ENCODE data around the gene GALK1. TPM values are rescaled to one million over a fixed set of nuclear protein-coding genes. Genes with fewer than 3 reads are reported as not detected.

GALK1 gene
- polyA plus RNA-seq, 2 of the 4 experiments (the other 2 are of a cell fraction) = 20.7 to 54.3 TPM

GRCh38 chr17:75722076-75722475 lies 42.9 kb downstream of the GALK1 start:
- CTCF ChIA-PET = interaction anchor here (1.1 to 11.7 kb wide), 10 partner anchors 9 to 151 kb away, joined by 3 to 186 read pairs (median 4); partner anchors contain the start of gene SMIM5
- FAIRE-seq = no peak
- peak overlapping the region; percentile 87 for H3K4me2 ChIP-seq
- 70% methylated on average over 5 of the region's 5 CpGs for WGBS (ENCODE audit: missing lambda C conversion rate)
- POLR2A ChIA-PET = interaction anchor here (1.5 kb wide), 1 partner anchor 58 kb away, joined by 4 read pairs; no protein-coding TSS in a partner anchor
- no peak for DNase-seq (ENCODE audit: low read depth in 1 of 2, low spot score in 1 of 2)
- peak overlapping the region; percentile 93 to 94 for H3K27ac ChIP-seq
- no peaks in the 10 kb centered on the region for H3K9me3 ChIP-seq
- peak overlapping the region; percentile 57 for H3K4me3 ChIP-seq
- peak; percentile 27 to 36; a peak in 3 of 6 replicates for ATAC-seq
- H3K4me1 ChIP-seq = peaks cover 35% of the 10 kb centered on the region
- TF ChIP-seq KDM1A (IDR thresholded peaks at IDR 0.05; ENCODE audit: low read depth) (no peak), HEYL (CRISPR knock-in tag; IDR thresholded peaks at IDR 0.05) (no peak), POLR2A (IDR thresholded peaks at IDR 0.05; ENCODE audit: low read length) (no peak), HES2 (IDR thresholded peaks at IDR 0.05) (no peak), RFX5 (IDR thresholded peaks at IDR 0.05) (no peak), MYC (IDR thresholded peaks at IDR 0.05; ENCODE audit: borderline replicate concordance, low read length) (no peak), PHF8 (IDR thresholded peaks at IDR 0.05; ENCODE audit: borderline replicate concordance, low read depth) (no peak), GATA3 (IDR thresholded peaks at IDR 0.05; ENCODE audit: borderline replicate concordance) (no peak), MAX (IDR thresholded peaks at IDR 0.05) (no peak), CBX8 (IDR thresholded peaks at IDR 0.05) (no peak), NR3C1 (IDR thresholded peaks at IDR 0.05) (no peak), JUNB (IDR thresholded peaks at IDR 0.05) (no peak), NPAS2 (CRISPR knock-in tag; IDR thresholded peaks at IDR 0.05; ENCODE audit: borderline replicate concordance) (no peak), EHMT2 (IDR thresholded peaks at IDR 0.05; ENCODE audit: low read depth) (no peak), CBX2 (IDR thresholded peaks at IDR 0.05; ENCODE audit: borderline replicate concordance, low read depth) (no peak), FOSB (CRISPR knock-in tag; IDR thresholded peaks at IDR 0.05) (no peak)

- TF ChIP-seq NFE2L2 (conservative IDR thresholded peaks at IDR 0.05; ENCODE audit: low read length) (no peak), SREBF2 (IDR thresholded peaks at IDR 0.05) (no peak), NPAS2 (CRISPR knock-in tag; IDR thresholded peaks at IDR 0.05; ENCODE audit: borderline replicate concordance) (no peak), SMC3 (IDR thresholded peaks at IDR 0.05) (0 out of 3 replicates have a peak, but pooled peaks have one; percentile 3), POLR2A (IDR thresholded peaks at IDR 0.05; ENCODE audit: low read length) (no peak), RFX5 (IDR thresholded peaks at IDR 0.05) (no peak), JUN (IDR thresholded peaks at IDR 0.05) (peak in 1 of 2 experiments; percentile 37; a peak in 2 of 5 replicates)
- H3K9me3 ChIP-seq = no peaks in the 10 kb centered on the region
Observed at GRCh38 chr17:75721463-75722011, 43.5 kb downstream of the GALK1 start.

GRCh38 chr17:75720656-75721462 lies 44.1 kb downstream of the GALK1 start, which contains the start of gene ITGB4:
Gene ITGB4 (plus strand): TSS chr17:75721459. CDS start chr17:75724704, 3,245 bp downstream.
- ATAC-seq (peak; percentile 68 to 70), FAIRE-seq (no peak), DNase-seq (ENCODE audit: low read depth in 1 of 2, low spot score in 1 of 2) (peak; percentile 42 to 75)
- Histone ChIP-seq H3K4me3 (peak within 1 kb of the TSS; percentile 57), H3K27ac (peak within 1 kb of the TSS; percentile 93 to 94), H3K9me3 (no peaks in the 10 kb centered on the region), H3K4me1 (peaks cover 35% of the 10 kb centered on the region), H3K4me2 (peak within 1 kb of the TSS; percentile 87)
- POLR2A ChIA-PET = interaction anchor here (0.7 to 1.7 kb wide), 4 partner anchors 14 to 59 kb away, joined by 4 to 7 read pairs (median 6); partner anchors contain the start of genes RECQL5 and SAP30BP
- WGBS (ENCODE audit: missing lambda C conversion rate) = 16% methylated on average over 29 of the region's 70 CpGs
- CTCF ChIA-PET = interaction anchor here (1.0 to 11.7 kb wide), 15 partner anchors 8 to 152 kb away, joined by 3 to 186 read pairs (median 3); partner anchors contain the start of genes GALK1 and SMIM5
- TF ChIP-seq CBX2 (IDR thresholded peaks at IDR 0.05; ENCODE audit: borderline replicate concordance, low read depth) = no peak
- TF ChIP-seq ZC3H11A (IDR thresholded peaks at IDR 0.05) = no peak
- no peak for TF ChIP-seq FOSL2 (IDR thresholded peaks at IDR 0.05)
- 0 out of 2 replicates have a peak, but pooled peaks have one; percentile 21 for TF ChIP-seq FOSL2 (CRISPR knock-in tag; IDR thresholded peaks at IDR 0.05)
- 0 out of 2 replicates have a peak, but pooled peaks have one; percentile 30 for TF ChIP-seq RNF2 (IDR thresholded peaks at IDR 0.05; ENCODE audit: borderline replicate concordance, low read depth)
- TF ChIP-seq BCL3 (IDR thresholded peaks at IDR 0.05) = 0 out of 3 replicates have a peak, but pooled peaks have one; percentile 44
- no peak for TF ChIP-seq EHF (CRISPR knock-in tag; IDR thresholded peaks at IDR 0.05)
- no peak for TF ChIP-seq HES2 (IDR thresholded peaks at IDR 0.05)
- no peak for TF ChIP-seq TP53 (CRISPR knock-in tag; IDR thresholded peaks at IDR 0.05)
- TF ChIP-seq ATOH8 (CRISPR knock-in tag; IDR thresholded peaks at IDR 0.05; ENCODE audit: low read depth) = no peak
- peak in 1 of 2 experiments; percentile 27; a peak in 2 of 5 replicates for TF ChIP-seq RAD21 (conservative IDR thresholded peaks at IDR 0.05 in 1 of 2, IDR thresholded peaks at IDR 0.05 in 1 of 2)
- peak; percentile 43 to 75; a peak in 3 of 5 replicates for TF ChIP-seq JUN (IDR thresholded peaks at IDR 0.05)
- TF ChIP-seq CBX8 (IDR thresholded peaks at IDR 0.05) = no peak
- 0 out of 2 replicates have a peak, but pooled peaks have one; percentile 7 for TF ChIP-seq GATA3 (IDR thresholded peaks at IDR 0.05; ENCODE audit: borderline replicate concordance)

More at GRCh38 chr17:75721463-75722011, 43.5 kb downstream of the GALK1 start:
- ATAC-seq (peak; percentile 74 to 83), DNase-seq (ENCODE audit: low read depth in 1 of 2, low spot score in 1 of 2) (peak in 1 of 2 experiments; percentile 76), FAIRE-seq (no peak)
- 53% methylated on average over 6 of the region's 33 CpGs for WGBS (ENCODE audit: missing lambda C conversion rate)
- H3K27ac ChIP-seq = peak overlapping the region; percentile 93 to 94
- H3K4me3 ChIP-seq = peak overlapping the region; percentile 57
- H3K4me1 ChIP-seq = peaks cover 35% of the 10 kb centered on the region
- ChIA-PET CTCF (interaction anchor here (1.1 to 11.7 kb wide), 11 partner anchors 8 to 152 kb away, joined by 3 to 186 read pairs (median 3); partner anchors contain the start of genes GALK1 and SMIM5), POLR2A (interaction anchor here (1.2 to 1.7 kb wide), 4 partner anchors 15 to 59 kb away, joined by 4 to 7 read pairs (median 6); partner anchors contain the start of genes RECQL5 and SAP30BP)
- H3K4me2 ChIP-seq = peak overlapping the region; percentile 87
